ENCODE results near the gene MYH9.
"Not testable (repeated sequence)": the region's sequence is repeated elsewhere in the genome, so short reads cannot be mapped to it uniquely, and the experiment has no call there.

MYH9 gene

DNA sequence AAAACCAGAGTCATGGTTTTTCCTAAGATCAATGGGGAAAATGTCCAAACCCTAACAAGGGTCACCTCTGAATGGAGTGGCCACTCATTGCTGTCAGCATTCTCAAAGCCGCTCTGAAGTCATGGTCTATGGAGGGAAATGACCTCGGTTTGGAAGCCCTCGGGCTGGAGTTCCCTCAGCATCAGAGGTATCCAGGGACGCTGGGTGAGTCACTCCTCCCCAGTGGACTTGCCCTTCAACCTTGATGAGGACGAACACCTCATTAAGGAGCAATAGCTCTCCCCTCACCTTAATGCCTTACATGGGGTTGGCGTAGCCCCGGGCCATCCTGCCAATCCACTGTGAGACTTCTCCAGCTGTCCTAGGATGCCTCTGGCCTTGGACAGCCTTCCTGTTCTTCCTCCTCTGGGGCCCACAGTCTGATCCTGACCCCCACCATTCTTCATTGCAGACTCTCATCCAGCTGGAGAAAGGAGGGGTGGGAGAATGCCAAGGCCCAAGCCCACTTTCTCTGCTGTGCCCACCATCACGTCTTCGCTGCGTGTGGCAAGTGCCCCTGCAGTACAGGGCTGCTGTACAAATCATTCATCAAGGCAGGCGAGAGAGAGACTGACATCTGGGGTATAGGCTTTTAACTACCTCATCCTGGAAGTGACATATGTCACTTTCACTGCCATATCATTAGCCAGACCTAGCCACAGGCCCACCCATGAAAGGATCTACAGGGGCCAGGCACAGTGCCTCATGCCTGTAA, 25.4 kb upstream of the MYH9 start:
- no peak for DNase-seq

DNA sequence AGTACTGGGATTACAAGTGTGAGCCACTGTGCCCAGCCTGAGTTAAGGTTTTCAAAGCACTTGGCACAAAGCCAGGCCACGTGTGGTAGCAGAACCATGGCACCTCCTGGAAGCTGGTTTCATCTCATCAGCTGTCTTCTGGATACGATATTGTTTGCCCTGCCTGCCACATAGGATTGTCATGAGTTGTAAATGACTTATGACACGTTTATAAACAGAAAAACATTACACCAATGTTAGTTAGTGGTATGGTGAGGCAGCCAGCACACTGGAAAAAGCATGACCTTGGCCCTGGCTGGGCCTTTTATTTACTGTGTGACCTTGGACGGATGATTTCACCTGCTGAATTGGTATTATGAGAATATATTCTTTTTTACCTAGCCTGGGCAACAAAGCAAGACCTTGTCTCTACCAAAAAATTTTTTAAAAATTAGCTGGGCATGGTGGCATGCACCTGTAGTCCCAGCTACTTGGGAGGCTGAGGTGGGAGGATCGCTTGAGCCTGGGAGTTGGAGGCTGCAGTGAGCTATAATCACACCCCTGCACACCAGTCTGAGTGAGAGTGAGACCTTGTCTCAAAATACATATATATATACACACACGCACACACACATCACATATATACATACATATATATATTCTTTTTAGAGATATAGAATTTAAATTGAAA, 24.0 kb upstream of the MYH9 start:
- peak; percentile 25 for DNase-seq

DNA sequence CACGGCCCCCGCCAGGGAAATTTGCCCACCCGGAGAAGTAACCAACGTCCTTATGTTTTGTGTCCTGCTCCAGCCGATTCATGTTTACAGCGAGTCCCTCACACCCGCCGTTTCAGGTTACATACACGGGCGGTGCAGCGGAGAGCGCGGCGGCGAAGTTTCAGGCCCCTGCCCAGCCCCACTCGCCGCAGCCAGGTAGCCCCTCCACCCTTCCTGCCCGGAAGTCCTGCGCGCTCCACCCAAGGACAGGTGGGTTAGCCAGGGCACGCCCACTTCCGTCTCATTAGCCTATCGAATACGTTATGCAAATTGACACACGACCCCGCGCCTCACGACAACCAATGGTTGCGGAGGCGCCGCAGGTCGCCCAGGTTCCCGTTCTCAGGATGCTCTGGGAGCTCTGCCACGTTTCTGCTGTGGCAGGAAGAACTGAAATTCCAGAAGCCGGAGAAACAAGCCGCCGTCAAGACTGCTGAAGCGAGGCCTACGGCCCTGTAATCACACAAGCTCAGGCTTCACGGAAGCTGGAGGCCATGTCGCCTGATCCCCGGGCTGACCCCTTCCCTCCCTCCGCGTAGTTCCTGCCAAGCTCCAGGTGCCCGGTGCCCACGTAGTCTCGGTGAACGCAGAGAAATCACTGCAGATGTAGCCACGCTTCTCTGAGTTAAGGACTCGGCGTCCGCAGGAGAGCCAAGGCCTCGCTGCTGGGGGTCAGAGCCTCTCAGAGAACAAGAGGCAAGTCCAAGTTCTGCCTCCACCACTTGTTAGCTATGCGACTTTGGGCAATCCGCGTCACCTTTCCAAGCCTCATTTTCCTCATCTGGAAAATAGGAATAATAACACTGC, 22.4 kb upstream of the MYH9 start:
- DNase-seq, result peak; percentile 70

DNA sequence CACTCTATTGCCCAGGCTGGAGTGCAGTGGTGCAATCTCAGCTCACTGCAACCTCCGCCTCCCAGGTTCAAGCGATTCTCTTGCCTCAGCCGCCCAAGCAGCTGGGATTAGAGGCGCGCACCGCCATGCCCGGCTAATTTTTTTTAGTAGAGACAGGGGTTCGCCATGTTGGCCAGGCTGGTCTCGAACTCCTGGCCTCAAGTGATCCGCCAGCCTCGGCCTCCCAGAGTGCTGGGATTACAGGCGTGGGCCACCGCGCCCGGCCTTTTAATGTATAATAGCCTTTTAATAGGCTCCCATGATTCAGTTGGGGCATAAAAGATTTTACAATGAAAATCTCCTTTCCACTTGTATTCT, 21.8 kb upstream of the MYH9 start:
- not testable (repeated sequence) for DNase-seq

DNA sequence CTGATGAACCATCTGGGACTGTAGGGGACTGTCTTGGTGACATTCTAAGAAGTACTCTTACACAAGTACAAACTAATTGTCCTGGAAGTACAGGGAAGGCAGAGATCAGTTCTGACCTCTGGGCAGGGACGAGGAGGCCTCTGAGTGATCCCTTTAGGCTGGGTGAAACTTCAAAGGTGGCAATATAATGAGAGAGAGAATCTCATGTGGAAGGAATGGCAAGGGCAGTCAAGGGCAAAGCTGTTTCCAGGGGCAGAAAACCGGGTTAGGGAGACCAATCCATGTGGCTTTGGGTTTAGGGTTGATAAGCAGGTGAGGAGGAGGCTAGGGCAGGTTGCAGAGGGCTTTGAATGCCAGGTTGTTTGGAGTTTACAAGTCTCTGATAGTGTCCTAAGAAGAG, 21.3 kb upstream of the MYH9 start:
- DNase-seq, result no peak

DNA sequence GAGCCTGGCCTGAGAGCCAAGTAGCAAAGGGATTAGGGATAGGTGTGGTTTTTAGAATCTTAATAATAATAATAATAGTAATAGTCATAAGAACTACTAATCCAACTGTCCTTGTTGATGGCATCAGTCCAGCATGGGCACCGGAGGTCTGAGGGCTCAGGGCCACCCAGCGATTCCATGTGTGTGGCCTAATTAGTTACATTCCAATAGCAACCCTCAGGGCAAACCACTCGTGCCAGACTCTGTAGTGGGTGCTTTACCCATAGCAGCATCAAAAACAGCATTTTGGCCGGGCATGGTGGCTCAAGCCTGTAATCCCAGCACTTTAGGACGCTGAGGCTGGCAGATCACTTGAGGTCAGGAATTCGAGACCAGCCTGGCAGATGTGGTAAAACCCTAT, 19.0 kb upstream of the MYH9 start:
- no peak for DNase-seq

DNA sequence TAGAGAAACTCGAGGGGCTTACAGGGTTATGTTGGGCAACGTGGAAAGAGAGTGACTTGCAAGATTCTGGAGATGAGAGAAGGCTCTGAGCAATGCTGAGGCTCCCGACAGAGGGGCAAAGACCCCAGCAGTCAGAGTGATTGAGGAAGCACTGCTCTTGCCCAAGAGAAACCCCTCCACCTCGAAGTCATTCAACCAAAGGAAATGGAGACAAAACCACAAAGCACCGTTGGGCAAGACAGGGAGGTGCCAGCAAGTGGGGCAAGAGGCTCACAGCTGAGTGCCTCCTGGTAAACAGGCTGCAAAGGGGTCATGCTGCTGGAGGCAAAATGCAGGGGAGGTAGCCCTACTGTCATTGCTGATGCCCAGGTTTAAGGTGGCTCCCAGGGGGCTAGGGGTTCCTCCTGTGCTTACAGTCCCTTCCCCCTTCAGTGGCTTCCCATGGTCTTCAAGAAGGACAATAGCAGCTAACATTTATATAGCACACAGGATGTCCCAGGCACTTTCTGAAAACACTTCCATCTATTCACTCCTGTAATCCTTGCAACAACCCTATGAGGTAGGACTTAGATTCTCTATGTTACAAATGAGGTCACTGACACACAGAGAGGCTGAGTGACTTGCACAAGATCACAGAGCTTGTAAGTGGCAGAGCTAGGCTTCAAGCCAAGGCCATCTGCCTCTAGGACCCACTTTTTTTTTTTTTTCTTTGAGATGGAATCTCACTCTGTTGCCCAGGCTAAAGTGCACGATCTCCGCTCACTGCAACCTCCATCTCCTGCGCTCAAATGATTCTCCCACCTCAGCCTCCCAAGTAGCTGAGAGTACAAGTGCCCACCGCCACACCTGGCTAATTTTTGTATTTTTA, 18.1 kb upstream of the MYH9 start:
- peak; percentile 81 for DNase-seq

DNA sequence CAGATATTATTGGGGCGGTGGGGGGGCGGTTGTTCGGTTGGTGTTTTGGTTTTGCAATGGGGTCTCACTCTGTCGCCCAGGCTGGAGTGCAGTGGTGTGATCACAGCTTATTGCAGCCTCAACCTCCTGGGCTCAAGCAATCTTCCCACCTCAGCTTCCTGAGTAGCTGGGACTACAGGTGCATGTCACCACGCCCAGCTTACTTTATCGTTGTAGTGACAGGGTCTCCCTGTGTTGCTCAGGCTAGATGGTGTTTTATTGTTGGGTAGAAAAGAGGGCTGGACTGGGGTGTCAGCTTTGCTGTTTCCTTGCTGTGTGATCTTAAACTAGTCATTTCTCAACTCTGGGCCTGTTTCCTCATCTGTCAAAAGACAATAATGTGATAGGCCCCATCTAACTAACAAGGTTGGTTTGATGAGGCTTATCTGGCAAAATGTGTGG, 17.5 kb upstream of the MYH9 start:
- peak; percentile 64 for DNase-seq

DNA sequence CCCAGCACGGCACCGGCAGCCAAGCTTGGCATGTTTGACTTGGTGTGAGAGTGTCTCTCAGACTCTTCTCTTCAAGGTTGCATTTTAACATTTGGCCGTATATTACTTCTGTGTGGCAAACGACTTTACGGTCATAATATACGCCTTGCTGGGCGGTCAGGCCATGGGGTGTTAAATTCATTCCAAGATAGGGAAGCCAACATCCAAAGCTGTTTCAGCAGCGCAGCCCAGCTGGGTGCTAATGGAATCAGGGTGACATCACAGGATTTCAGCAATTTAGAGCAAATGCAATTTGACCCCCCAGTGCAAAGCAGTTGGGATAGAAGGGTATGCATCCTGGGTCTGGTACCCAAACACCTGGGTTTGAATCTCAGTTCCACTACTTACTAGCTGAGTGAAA, 16.7 kb upstream of the MYH9 start:
- no peak for DNase-seq

DNA sequence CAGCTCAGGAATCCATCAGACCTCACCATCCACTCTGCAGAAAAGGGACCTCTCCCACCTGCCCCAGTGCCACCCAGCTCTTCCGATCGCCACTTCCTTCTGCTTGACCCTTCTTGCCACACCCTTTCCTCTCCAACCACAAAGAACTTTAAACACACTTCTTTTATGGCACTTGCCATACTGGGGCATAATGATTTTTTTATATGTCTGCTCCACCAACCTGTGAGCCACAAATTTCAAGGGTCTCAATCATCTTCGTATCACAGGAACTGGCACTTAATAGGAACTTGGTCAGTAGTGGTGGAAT, 11.7 kb upstream of the MYH9 start:
- no peak for DNase-seq

DNA sequence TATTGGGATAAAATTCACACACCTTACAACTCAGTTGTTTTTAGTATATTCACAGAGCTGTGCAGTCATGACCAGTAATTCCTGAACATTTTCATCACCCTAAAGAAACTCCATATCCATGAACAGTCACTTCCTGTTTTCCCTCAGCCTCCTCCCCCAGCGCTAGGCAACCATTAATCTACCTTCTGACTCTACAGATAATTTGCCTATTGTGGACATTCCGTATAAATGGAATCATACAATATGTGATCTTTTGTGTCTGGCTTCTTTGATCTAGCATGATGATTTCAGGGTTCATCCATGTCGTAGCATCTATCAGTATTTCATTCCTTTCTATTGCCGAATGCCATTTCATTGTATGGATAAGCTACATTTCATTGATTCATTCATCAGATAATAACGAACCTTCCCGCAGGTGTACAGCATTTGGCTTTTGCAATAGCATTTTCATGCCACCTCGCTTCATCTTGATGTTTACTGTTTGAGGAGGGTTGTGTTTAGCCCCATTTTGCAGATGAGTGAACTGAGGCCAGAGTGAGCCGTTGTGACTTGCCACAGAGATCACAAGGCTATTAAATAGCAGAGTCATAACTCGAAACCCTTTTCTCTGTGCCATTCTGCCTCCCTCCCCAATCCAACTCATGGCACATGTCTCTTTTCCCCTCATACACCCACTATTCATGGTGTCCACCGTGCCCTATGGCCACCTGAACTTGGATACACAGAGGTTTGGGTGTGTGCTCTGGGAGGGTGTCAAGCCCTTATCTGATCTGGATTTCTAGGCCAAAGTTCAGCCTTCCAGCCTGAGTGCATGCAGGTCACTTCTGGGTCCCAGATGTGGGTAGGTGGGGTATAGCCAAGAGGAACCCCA, 11.1 kb upstream of the MYH9 start:
- no peak for DNase-seq

DNA sequence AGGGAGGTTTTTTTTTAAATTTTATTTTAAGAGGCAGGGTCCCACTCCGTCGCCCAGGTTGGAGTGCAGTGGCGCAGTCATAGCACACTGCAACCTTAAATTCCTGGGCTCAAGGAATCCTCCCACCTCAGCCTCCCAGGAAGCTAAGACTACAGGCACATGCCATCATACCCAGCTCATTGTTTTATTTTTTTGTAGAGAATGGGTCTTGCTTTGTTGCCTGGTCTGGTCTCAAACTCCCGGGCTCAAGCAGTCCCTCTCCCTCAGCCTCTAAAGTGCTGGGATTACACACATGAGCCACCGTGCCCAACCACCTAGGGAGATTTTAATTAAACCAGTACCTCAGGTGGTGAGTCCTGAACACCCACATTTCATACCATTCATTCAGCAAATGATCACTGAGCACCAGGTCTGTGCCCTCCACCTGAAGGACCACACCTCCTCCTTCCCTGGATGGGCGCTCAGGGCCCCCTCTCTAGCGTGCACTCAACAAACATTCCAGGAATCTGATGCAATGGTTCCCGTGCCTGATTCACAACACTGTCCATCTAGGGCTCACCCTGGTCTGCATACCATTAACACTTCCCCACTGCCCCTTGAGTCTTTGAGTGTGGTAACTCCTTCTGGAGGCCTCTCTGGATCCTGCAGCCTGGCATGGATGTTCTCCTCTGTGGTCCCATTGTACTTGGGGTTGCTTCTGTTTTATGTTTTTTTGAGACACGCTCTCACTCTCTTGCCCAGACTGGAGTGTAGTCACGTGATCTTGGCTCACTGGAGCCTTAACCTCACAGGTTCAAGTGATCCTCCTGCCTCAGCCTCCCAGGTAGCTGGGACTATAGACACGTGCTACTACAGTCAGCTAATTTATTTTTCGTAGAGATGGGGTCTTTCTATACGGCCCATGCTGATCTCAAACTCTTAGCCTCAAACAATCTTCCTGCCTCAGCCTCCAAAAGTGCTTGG, 9.6 kb upstream of the MYH9 start:
- DNase-seq, result no peak

DNA sequence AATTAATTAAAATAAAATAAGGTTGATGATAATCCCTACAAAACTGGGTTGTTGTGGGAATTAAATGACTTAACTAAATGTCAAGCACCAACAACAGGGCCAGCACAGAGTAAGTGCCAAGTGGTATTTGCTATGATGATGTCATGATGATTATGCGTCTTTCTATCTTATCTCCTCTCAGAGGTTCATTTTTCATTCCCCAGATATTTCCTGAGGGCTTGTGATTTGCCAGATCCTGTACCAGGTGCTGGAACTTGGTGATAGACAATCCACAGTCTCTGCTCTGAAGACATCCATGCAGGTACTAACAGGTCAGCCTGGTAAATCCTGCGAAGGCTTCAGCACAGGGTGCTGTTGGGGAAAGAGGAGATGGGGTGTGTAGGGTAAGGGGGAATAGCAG, 8.1 kb upstream of the MYH9 start:
- DNase-seq, result no peak

DNA sequence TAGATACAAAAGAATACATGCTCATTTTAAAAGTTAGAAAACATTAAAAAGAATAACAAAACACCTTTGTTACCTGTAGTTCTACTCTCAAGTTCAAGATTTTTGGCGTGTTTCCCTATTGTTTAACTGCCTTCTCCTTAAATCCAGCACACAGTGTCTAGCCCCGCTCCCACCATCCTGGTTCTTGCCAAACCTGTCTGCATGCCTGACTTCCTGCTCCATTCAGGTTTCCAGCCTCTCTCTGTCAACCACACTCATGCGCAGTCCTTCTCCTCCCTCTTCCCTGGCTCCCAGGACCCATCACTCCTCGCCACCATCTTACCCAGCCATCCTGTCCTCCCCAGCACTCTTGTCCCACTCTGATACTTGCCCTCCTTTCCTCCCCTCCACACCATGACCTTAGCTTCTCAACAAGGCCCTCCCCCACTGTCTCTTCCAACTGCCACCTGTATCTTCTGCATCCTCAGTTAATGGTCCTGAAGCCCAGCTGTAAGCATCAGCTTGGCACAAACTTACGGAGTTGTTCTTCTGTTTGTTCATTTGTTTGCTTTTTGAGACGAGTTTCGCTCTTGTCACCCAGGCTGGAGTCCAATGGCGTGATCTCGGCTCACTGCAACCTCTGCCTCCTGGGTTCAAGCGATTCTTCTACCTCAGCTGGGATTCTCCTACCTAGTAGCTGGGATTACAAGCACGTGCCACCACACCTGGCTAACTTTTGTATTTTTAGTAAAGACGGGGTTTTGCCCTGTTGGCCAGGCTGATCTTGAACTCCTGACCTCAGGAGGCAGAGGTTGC, 7.5 kb upstream of the MYH9 start:
- no peak for DNase-seq

DNA sequence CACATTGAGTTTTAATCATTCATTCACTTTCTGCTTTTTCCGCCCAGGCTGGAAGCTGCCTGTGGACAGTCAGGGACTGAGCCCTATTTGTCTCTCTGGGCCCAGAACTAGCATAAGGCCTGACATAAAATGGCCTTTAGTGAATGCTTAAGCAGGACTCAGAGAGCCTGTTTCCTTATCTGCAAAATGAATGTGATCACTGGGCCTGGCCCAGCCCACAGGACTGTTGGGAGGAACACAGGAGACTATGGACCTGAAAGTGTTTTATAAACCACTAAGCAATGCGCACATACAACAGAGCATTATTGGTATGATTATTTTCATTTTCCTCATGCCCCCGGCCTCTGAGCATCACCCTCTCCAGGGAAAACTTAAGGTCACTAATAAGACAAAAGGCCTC, 3.9 kb upstream of the MYH9 start:
- DNase-seq, result no peak

DNA sequence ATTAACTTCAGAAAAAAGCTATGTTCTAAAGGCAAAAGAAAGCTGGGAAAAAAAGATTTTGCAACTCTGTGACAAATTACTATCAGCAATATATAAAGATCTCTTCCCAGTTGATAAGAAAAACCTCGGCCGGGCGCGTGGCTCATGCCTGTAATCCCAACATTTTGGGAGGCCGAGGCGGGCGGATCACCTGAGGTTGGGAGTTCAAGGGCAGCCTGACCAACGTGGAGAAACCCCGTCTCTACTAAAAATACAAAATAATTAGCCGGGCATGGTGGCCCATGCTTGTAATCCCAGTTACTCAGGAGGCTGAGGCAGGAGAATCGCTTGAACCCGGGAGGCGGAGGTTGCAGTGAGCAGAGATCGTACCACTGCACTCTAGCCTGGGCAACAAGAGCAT, 1.4 kb upstream of the MYH9 start:
- not testable (repeated sequence) for DNase-seq

DNA sequence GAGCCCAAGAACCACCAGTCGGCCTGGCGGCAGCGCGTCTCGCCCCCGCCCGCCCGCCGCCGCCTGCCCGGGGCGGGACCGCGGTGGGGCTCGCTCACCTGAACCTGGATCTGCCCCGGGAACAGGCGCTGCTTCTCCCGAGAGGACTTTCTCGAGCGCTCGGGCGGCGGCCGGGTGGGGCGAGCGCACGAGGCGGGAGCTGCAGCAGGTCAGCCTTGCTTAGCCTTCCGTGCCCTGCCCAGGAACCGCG, 133 bp downstream of the MYH9 start:
- no peak for DNase-seq

DNA sequence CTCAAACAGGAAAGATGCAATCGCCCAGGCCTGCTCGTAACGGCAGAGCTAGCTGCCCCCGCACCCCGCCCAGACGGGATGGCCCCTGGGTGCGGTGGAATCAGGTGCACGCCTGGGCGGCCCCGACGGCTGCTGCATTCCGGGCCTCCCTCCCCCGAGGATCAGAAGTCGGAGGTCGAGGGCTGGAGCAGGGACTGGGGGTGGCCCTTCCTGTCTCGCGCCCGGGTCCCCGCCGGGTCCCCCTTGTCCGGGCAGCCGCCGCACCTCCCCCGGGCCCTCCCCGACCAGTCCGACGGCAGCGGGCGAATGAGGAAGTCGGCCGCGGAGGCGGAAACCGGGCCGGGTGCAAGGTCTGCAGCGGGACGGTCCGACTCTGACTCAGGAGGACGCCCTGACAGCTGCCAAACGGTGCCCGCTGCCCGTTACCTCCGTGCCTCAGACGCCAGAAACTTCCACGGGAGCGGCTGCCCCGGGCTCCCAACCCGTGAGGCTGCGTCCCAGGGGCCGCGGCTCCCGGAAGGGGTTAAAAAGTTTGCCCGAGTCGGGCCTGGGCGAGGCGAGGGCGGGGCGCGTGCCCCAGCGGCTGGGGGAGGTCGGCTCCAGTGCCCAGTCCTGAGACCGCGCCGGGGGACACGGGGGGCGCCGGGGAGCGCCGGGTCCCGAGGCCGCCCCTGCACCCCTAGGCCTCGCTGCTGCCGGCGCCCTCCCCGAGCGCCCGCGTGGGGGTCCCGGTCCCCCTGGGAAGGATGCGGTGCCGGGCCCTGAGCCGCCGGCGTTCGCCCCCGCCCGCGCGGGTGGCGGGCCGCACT, 663 bp downstream of the MYH9 start:
- DNase-seq, result no peak

DNA sequence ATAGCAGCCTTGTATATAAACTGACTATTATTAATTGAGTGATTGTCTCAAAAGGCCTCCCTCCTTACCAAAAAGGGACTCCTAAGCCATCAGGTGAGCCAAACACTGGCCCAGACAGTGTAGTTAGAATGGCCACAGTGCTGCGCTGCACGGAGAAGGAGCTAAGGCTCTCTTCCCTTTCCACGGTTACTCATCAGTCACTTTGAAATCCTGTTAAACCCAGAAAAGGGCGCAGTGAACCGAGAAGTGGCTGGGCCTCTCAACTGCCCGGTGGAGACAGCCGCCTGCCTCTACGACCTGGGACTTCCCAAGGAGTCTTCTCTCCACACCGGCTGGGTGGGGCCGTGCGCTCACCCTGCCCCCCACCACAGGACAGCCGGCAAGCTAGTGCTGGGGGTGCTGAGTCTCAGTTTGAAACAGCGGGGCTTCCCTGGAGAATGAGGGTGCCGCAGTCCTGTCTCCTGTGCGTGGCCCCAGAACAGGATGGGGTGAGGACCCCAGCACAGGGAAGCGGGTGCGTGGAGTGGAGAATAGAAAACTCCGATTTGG, 1.3 kb downstream of the MYH9 start:
- peak; percentile 48 for DNase-seq

All from CD4-positive, alpha-beta T cell treated with Interleukin-4 for 4 hours (primary cell).